Astrocyte of the hippocampus (primary cell): ENCODE results near the gene SOWAHC.
A peak's percentile ranks its signal among the peaks of the same experiment; 100 is the strongest.

Experiments
- DNase-seq: peaks from one replicate; pipeline ENCODE4 v3.0.0; 2011; ENCODE audit warnings: low read depth, low spot score

The SOWAHC gene

GRCh38 chr2:109646961-109647360 is 32.8 kb downstream of the SOWAHC start:
- DNase-seq: no peak

DNA sequence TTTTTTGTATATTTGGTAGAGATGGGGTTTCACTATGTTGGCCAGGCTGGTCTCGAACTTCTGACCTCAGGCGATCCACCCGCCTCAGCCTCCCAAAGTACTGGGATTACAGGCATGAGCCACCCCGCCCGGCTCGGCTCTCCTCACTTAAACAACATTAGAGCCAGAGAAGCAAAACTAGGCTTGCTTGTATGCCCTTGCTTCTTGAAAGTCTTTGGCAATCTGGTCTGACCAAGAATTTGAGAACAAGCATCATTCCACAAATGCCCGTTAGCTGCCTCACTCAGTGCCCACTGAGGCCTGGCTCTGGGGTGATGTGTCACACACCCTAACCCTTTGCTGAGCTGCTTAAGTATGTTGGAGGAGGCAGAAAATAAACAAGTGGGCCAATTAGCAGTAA is 33.5 kb downstream of the SOWAHC start:
- DNase-seq: peak; percentile 83

- peak; percentile 71 for DNase-seq
Observed at GRCh38 chr2:109648041-109648527, 33.9 kb downstream of the SOWAHC start.

DNA sequence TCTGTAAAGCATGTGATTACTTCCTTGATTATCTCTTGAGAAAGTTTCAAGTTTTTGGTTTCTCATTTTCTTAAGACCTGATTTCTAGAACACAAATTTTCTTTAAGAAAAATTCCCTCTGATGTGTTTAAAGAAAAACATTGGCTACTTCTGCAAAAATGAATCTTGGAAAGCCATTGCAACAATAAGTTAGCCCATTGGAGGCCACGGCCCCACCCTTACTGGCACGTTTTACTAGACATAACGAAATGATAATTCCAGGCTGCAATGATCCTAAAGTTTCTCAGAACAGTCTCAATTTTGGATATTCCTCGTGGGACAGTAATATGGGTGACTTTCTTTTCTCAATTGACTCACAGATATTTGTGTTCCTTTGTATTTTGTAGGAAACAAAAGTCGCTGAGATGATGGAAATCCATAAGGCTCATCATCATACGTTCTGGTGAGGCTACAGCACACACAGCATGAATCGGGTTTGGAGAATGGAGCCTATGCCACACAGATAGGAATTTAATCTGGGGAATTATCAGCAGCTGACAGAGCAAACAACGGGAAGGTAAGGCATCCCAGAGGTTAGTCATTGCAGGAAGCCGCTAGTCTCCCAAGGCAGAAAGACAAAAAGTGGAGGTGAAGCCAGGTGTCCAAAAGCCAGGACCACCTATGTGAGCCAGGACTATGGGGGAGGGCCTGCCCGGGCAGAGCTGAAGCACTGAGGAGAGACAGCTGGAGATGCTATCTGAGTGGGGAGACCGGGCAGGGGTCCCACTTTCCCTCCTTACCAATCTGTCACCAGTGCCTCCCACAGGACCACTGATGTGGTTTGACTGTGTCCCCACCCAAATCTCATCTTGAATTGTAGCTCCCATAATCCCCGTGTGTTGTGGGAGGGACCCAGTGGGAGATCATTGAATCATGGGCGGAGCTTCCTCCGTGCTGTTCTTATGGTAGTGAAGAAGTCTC is 35.9 kb downstream of the SOWAHC start:
- no peak for DNase-seq

GRCh38 chr2:109654326-109655050 is 40.3 kb downstream of the SOWAHC start:
- no peak for DNase-seq

- no peak for DNase-seq
Observed at GRCh38 chr2:109655287-109655686, 41.1 kb downstream of the SOWAHC start.

DNA sequence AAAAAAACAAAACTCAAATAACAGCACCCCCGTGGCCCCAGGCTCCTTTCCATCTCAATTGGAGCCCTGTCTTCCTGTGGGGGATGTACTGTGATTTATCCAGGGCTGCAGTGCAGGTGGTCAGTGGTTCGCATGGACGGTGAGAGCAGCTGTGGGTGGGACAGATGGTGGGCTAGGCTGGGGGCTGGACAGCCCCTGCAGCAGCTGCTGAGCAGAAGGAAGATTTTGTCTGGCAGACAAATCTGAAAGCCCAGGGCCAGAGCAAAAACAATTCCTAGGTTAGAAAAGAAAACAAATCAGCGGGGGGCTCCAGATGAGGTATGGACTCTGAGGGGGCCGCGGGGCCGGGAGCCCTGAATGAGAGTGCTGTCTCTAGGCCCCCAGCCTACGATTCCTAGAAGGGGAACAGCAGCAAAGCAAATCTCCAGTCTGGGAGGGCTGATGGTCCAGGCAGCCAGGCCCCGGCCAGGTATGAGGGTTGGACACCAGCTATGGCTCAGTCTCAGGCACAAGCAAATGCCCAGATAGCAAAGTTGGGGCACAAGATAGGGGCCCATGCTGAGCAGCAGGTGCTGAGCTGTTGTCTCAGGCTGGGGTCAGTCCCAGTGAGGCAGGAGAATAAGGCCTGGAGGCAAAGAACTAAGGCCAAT is 45.4 kb downstream of the SOWAHC start:
- no peak for DNase-seq

DNA sequence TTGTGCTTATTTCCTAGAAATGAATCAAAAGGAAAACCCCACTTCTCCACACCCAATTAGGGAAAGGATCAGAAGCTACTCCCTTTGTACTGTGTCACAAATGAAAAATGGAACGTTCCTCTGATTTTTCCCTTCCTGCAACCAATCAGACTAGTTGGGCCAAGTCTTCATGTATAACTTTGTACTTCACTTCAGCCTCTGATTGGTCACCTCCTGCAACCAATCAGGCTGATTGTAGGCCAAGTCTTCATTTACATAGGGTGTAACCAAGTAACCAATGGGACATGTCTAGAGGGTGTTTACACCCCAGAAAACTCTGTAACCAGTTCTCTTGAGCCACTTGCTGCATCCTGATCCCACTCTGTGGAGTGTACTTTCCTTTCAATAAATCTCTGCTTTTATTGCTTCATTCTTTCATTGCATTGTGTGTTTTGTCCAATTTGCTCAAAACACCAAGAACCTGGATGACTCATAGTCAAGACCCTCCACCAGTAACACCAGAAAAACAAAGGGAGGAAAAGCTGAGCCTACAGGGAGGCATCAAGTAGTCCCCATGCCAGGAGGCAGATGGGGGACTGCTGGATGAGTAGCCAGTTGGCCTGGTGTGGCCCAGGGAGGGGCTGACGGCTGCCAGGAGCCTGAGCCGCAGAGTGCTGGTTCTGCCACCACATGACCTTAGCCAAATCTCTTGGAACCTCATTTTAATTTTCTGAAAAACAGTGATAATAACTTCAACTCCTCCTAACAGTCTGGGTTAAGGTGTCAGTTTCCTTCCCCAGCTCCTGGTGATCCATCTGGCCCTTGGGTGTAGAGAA is 46.1 kb downstream of the SOWAHC start:
- DNase-seq: peak; percentile 13

- no peak for DNase-seq
Observed at GRCh38 chr2:109662889-109663288, 48.7 kb downstream of the SOWAHC start.

- peak; percentile 92 for DNase-seq
Observed at GRCh38 chr2:109663721-109664120, 49.6 kb downstream of the SOWAHC start.

DNA sequence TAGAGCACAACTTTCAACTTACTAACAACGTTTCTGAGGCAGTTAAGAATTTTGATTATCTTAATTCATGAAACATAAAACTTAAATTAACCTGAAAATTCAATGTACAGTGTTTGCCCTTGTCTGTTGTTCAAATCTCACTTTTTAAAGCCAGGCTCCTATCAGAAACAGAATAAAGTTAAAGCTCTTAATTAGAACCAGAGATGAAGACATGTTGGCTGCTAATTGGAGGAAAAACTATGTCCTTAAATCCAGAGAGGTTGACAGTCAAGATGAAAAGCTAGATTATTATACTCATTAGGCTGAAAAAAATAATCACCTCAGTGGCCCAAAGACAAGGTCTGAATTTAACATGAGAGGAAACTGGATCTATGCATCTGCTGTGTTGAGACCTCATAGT is 52.3 kb downstream of the SOWAHC start:
- no peak for DNase-seq
